GM19099 (cell line): Measurements from ENCODE around the gene WDR48.

ENCODE experiments used
- POLR2A ChIP-seq: IDR thresholded peaks from 3 replicates; pipeline ENCODE4 v1.6.1; 2011; ENCODE audit warnings: low read depth; ENCODE audit not compliant: insufficient read length; ENCODE audit errors: extremely low read depth

Gene WDR48

DNA sequence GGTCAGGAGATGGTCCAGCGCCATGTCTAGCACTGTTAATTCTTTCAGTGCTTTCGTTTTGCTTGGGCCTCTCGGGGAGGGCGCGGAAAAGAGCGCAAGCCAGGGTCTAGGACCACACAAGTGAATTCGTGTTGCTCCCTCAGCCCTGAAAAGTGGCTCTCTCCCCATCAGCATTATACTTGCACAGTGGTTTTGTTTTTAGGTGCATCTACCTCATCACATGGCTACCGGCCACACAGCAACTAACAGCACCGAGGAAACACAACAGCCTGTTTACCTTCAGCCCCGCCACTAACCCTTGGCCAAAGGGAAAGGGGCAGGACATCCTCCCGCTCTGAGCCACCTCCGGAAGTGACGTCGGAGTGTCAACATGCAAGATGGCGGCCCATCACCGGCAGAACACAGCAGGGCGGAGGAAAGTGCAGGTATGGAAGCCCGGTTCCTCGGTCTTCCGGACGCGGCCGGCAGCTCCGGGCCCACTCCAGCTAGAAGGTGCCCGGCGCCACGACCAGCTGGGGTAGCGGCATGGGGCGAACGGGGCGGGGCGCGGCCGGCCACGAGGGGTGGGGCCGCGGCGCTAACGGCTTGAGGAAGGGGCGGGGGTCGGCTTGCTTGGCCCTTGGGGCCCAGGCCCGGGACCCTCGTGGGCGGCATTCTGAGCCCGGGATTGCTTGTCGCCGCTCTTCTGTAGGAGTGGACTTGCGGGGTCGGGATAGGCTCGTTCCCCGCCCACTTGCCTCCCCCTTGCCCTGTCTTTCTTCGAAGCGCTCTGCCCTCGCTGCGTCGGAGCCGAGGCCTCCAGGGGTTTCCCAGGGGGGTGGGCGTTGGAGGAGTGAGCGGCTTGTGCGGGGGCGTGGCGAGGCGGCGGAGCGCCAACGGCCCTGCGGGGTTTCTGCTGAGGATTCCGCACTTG is at the start of gene WDR48, which contains the start of gene SCN11A:
Gene WDR48 (plus strand): TSS at position 368 of the 913 bp plus-strand sequence. CDS start 10 bp downstream, at position 378.
Gene SCN11A (minus strand): TSS at position 296 of the 913 bp plus-strand sequence. CDS start 101,582 bp downstream, outside the sequence.
- peak; percentile 86 for TF ChIP-seq POLR2A

DNA sequence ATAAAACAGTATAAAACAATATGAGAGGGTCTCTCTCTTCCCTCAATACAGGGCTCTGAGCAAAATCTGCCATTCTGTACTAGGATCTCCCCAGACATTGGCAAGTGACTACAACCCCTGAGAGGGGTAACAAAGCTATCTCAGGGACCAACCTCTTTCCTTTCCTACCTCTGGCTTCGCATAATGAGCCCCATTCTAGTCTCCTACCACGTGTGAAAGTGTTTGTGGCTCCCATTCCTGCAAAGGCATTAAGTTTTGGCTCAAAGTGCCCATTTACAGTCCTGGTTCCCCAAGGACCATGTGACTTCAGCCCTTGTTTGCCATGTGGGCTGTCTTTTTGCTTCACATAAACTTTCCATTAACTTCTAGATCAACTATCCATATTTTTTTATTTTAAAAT is 46.5 kb upstream of the WDR48 start:
- no peak for TF ChIP-seq POLR2A

DNA sequence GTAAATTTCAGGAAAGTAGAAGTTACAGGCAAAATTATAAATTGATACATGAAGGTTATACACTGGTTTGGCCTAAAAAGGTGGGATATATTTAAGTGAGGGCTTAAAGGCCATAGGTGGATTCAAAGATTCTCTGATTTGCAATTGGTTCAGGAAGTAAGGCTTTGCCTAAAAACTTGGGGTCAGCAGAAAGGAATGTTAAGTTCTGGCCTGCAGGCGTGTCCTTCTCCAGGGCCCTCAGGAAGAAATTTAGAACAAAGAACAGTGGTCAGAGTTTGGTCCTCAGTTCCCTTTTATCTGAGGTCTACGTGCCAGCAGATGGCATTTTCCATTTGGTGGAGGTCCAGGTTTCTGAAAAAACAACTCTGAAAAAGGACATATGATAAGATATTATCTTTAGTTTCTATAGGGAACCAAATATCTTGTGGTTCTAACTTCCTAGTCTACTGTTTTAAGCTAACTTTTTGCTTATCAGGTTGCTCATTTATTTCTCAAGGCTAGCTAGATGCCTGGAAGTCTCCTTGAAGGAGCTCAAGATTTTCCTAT is 40.6 kb upstream of the WDR48 start:
- no peak for TF ChIP-seq POLR2A

DNA sequence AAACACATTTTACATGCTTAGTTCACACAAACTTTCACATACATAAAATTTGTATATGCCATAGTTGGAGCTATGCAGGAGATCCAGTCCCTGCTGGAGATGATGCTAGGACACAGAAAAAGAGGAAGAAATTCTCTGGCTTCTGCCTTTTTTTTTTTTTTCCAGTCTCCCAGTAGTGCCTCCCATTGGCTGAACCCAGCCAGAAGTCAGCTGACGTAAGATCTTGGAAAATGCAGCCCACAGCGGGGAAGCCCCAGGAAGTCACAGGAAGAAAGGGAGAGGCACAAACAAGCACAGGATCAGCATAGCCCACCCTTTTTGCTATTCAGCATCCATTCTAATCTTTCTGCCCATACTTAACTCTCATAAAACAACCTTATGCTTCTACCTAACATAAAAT is 38.5 kb upstream of the WDR48 start:
- no peak for TF ChIP-seq POLR2A

DNA sequence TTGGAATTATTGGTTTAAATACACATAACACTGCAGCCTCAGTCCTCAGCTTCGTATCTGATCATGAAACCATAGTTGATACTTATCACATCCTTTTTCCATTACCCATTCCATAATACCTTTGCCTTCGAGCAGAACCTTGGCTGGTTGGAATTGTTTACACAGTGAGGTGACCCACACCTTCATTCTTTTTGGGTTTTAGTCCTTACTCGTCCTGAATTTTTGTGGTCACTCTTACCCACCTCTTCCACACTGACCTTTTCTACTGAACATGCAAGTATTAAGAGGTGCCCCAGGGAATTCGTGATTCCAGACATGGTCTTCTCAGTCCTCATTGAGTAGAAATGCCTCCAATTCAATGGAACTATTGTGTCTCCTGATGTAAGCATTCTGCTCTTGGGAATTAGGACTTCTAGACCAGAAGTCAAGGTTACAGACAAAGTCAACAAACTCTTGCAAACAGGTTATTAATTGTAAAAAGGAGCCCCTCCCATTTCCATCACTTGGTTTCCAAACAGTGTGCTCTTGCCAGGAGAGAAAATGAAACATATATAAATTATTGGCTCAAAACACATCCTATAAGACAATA is 37.8 kb upstream of the WDR48 start:
- TF ChIP-seq POLR2A = no peak

DNA sequence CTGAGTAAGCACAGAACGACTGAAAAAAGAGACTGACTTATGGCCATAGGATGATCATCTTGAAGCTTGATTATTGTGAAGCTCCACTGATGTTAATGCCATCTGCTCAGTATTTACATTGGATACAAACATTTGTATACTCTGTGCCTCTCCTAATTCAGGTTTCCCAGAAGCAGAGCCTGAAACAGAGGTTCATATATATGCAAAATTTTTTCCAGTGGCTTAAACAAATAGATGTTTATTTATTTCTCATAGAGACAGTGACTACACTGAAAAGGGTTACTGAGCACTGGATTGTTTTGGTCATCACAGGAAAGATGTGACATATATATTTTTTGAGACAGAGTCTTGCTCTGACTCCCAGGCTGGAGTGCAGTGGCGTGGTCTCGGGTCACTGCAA is 36.4 kb upstream of the WDR48 start:
- TF ChIP-seq POLR2A = no peak

DNA sequence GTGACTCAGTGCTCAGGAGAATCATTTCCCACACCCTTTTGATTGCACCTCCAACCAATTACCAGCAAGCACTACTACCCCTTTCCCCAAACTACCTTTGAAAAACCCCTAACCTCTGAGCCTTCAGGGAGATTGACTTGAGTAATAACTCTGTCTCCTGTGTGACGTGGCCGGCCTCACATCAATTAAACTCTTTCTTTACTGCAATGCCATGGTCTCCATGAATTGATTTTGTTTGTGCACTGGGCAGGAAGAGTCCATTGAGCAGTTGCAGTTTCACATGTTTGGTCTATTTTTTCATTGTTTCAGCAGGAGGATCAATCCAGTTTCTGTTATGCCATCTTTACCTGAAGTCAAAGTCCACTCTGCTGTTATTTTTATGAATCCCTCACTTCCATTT is 32.5 kb upstream of the WDR48 start:
- TF ChIP-seq POLR2A = no peak

DNA sequence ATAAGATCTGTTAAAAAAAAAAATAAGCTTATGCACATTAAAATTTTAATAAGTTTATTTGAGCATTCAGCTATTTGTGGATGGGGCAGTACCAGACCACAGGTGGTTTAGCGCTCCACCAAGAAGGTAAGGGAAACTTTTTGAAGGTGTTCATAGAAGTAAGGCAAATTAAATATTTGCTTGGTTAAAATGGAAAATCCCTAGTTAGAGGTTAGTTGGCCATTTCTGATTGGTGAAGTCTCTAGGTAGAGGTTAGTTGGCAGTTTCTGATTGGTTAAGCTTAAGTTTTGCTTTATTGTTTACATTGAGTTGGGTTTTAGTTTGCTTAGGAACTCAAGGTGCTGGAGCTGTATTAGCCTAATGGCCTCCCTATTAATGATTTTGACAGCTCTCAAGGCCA is 30.8 kb upstream of the WDR48 start:
- TF ChIP-seq POLR2A = no peak

DNA sequence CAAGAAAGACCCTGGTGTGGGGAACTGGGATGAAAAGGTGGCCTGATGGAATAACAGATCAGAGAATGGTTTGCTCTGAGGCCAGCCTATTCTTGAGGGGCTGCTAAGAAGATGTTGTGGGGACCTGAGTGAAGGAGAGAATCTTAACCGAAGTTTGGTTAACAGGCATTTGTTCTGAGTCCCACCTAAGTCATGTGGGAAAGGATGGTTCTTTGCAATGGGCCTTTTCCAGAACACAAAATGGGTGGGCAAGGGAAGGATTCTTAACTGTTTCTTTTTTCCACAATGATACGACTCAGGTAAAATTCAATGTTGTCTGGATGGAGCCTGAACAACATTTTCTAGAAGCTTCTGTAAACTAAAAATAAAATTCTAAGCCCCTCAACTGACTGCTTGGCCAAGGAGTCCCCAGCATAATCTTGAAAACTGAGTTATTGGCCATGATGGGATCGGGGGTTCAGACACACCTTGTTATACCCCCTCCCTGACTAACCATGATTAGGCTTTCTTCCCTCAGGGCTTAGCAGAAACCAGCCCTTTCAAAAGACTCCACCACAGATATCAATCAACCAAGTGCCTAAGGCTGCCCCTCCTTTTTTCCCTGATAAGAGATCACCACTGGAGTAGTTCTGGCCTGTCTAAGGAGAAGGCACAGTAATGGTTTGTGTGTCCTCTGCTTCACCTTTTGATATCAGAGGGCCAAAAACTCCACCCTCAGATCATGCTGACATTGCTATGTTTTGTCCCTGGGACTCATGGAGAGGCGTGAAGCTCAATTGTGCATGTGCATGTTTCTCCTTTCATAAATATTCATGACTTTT is 30.1 kb upstream of the WDR48 start:
- no peak for TF ChIP-seq POLR2A

DNA sequence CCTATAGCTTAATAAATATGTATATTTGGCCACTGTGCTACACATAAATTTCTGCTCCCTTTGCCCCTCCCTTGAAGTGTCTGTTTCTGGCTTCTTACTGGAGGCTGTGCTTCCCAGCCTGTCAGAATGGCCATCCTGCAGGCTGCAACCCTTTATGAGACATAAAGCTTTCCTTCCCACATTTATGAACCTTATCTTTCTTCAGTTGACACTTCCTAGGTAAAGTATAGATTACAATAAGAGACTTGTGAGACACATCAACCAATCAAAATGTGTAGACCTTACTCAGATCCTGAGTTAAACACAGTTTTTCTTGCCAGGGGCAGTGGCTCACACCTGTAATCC is 29.6 kb upstream of the WDR48 start:
- no peak for TF ChIP-seq POLR2A

DNA sequence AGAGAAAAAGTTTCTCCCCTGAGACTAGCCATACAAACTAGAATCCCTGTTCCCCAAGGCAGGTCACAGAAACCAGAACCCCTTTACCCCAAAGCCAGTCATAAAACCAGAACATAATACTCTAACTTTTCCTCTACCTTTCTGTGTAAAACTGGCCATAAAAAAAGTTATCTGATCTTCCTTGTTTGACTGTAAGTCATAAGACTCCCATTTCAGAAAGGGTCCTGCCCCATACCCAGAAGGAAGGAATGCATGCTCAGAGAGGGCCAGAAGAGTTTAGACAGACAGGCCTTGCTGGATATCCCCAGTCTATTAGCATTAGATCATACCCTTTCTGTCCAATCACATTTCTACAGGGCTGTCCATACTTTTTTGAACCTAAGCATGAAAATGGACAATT is 27.3 kb upstream of the WDR48 start:
- no peak for TF ChIP-seq POLR2A

DNA sequence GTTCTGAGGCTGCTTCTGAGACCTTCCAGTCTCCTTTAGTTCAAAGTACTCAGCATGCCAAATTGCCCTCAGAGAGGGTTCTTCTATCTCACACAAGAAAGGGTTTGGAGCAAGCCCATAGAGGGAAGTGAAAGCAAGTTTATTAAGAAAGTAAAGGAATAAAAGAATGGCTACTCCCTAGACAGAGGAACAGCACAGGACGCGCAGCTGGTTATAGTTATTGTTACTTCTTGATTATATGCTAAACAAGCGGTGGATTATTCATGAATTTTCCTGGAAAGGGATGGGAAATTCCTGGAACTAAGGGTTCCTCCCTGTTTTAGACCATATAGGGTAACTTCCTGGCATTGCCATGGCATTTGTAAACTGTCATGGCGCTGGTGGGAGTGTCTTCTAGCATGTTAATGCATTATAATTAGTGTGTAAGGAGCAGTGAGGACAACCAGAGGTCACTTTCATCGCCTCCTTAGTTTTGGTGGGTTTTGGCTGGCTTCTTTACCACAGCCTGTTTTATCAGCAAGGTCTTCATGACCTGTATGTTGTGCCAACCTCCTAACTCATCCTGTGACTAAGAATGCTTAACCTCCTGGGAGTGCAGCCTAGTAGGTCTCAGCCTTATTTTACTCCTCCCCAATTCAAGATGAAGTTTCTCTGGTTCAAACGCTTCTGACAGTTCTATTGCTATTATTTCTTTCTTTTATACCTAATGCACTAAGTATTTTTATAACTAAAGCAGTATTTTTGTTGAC is 26.4 kb upstream of the WDR48 start:
- TF ChIP-seq POLR2A = no peak

DNA sequence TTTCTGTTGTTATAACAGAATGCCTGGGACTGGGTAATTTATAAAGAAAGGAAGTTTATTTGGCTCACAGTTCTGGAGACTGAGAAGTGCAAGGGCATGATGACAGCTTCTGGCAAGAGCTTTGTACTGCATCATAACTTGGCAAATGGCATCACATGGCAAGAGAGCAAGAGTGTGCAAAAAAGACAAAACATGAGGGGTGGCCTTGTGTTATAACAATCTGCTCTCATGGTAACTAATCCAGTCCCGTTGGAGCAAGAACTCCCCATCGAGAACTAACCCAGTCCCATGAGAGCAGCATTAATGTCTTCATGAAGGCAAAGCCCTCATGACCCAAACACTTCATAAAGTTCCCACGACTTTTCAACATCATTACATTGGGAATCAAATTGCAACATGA is 23.3 kb upstream of the WDR48 start:
- no peak for TF ChIP-seq POLR2A

DNA sequence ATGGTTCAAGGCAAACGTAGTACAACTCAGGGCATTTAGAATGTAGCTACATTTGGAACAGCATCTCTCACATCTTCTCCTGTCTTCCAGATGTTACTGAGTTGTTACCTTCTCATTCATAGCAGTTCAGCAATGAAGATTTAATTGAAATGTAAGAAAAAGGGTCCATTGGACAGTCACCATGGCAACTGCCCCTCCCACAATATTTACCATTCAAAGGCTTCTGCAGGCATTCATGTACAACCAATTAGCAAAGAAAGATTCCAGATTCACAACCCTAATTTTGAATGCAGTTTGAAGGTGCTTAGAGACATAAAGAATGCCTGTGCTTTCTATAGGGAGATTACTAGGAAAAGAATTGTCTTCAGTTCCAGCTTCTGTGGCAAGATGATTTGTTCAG is 22.3 kb upstream of the WDR48 start:
- TF ChIP-seq POLR2A = no peak

DNA sequence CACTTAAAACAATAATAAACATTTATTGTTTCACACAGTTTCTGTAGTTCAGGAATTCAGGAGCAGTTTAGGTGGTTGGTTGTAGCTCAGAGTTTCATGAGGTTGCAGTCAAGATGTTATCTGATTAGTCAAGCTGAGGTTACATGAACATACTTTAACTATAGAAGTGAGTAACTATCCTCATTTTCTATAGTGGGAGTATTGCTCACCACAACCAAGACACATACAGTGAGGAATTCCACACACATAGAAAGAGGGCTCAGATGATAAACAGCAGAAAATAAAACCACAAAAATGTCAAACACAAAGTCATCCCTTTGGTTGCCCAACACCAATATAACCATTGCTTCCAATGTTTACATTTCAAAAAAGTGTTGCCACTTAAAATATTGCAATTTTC is 13.7 kb upstream of the WDR48 start:
- TF ChIP-seq POLR2A = no peak

DNA sequence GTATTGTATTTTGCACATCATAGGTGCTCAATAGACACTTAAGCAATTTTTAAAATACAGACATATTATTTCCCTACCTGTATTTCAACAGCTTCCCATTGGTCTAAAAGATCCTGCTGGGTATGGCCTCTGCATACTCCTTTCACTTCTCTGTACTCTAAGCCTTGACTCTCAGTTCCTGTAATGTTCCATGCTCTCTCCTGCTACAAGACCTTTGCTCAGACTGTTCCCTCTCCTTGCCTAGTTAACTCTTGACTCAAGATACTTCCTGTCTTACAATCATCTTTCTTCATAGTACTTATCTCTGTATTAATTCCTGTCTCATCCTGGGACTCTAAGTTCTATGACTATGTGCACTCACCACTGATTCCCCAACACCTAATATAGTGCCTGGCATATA is 1.8 kb upstream of the WDR48 start:
- TF ChIP-seq POLR2A = no peak
